Measurements from ENCODE around the gene TMC3. TPM values are rescaled to one million over a fixed set of nuclear protein-coding genes. Genes with fewer than 3 reads are reported as not detected.

TMC3 gene
- total and polyA plus RNA-seq, 7 experiments from 2014 or later = not detected

GRCh38 chr15:81372575-81372974, 1.4 kb downstream of the TMC3 start:
- no peaks in the 10 kb centered on the region for H3K36me3 ChIP-seq (ENCODE audit: control insufficient read depth in 2 of 3, insufficient read depth in 3 of 3, low read length in 3 of 3)
- Mint-ChIP-seq H3K27me3 (peaks cover 0 to 3% (median 0%) of the 10 kb centered on the region in 5 donors), H3K4me1 (no peaks in the 10 kb centered on the region), H3K36me3 (peaks cover 0 to 17% (median 5%) of the 10 kb centered on the region in 5 donors), H3K27ac (no peak overlapping the region), H3K4me3 (no peak overlapping the region), H3K9me3 (no peaks in the 10 kb centered on the region)
- intact Hi-C loops (cut with micrococcal nuclease) = no loop called here
- no peaks in the 10 kb centered on the region for H3K27me3 ChIP-seq (ENCODE audit: control insufficient read depth in 2 of 2, insufficient read depth in 2 of 2, low read length in 2 of 2)
- CTCF ChIA-PET = no interaction called here
- DNase-seq (no peak), ATAC-seq (no peak)
- POLR2A ChIA-PET = no interaction called here
- no peak overlapping the region for H3K4me3 ChIP-seq (ENCODE audit: low read length)
- H3K4me1 ChIP-seq (ENCODE audit: control insufficient read depth in 2 of 2, insufficient read depth in 2 of 2, low read length in 2 of 2) = no peaks in the 10 kb centered on the region
- no peak overlapping the region for H3K27ac ChIP-seq (ENCODE audit: low read depth, low read length)
- no peaks in the 10 kb centered on the region for H3K9me3 ChIP-seq (ENCODE audit: control insufficient read depth in 2 of 3, low read length in 3 of 3)

- Mint-ChIP-seq H3K36me3 (peaks cover 0 to 34% (median 19%) of the 10 kb centered on the region in 5 donors), H3K4me3 (no peak overlapping the region), H3K27me3 (peaks cover 0 to 8% (median 0%) of the 10 kb centered on the region in 5 donors), H3K9me3 (no peaks in the 10 kb centered on the region), H3K4me1 (no peaks in the 10 kb centered on the region), H3K27ac (no peak overlapping the region)
- H3K27ac ChIP-seq (ENCODE audit: low read depth, low read length) = no peak overlapping the region
- H3K36me3 ChIP-seq (ENCODE audit: control insufficient read depth in 2 of 3, insufficient read depth in 3 of 3, low read length in 3 of 3) = no peaks in the 10 kb centered on the region
- ChIA-PET CTCF (no interaction called here), POLR2A (no interaction called here)
- H3K4me3 ChIP-seq (ENCODE audit: low read length) = no peak overlapping the region
- intact Hi-C loops (cut with micrococcal nuclease) = no loop called here
- no peaks in the 10 kb centered on the region for H3K27me3 ChIP-seq (ENCODE audit: control insufficient read depth in 2 of 2, insufficient read depth in 2 of 2, low read length in 2 of 2)
- no peak for DNase-seq
- ATAC-seq = no peak
- H3K9me3 ChIP-seq (ENCODE audit: control insufficient read depth in 2 of 3, low read length in 3 of 3) = no peaks in the 10 kb centered on the region
- no peaks in the 10 kb centered on the region for H3K4me1 ChIP-seq (ENCODE audit: control insufficient read depth in 2 of 2, insufficient read depth in 2 of 2, low read length in 2 of 2)
These were observed 10.1 kb downstream of the TMC3 start for GRCh38 chr15:81363718-81364500.

GRCh38 chr15:81363276-81363675, 10.7 kb downstream of the TMC3 start:
- no peak overlapping the region for H3K27ac ChIP-seq (ENCODE audit: low read depth, low read length)
- no peaks in the 10 kb centered on the region for H3K4me1 ChIP-seq (ENCODE audit: control insufficient read depth in 2 of 2, insufficient read depth in 2 of 2, low read length in 2 of 2)
- intact Hi-C loops (cut with micrococcal nuclease) = no loop called here
- H3K36me3 ChIP-seq (ENCODE audit: control insufficient read depth in 2 of 3, insufficient read depth in 3 of 3, low read length in 3 of 3) = no peaks in the 10 kb centered on the region
- ChIA-PET POLR2A (no interaction called here), CTCF (no interaction called here)
- no peaks in the 10 kb centered on the region for H3K9me3 Mint-ChIP-seq
- DNase-seq (no peak), ATAC-seq (no peak)
- H3K27me3 ChIP-seq (ENCODE audit: control insufficient read depth in 2 of 2, insufficient read depth in 2 of 2, low read length in 2 of 2) = no peaks in the 10 kb centered on the region
- peaks cover 0 to 29% (median 14%) of the 10 kb centered on the region in 5 donors for H3K36me3 Mint-ChIP-seq
- no peak overlapping the region for H3K27ac Mint-ChIP-seq
- no peaks in the 10 kb centered on the region for H3K9me3 ChIP-seq (ENCODE audit: control insufficient read depth in 2 of 3, low read length in 3 of 3)
- H3K4me1 Mint-ChIP-seq = no peaks in the 10 kb centered on the region
- H3K4me3 Mint-ChIP-seq = no peak overlapping the region
- no peak overlapping the region for H3K4me3 ChIP-seq (ENCODE audit: low read length)
- H3K27me3 Mint-ChIP-seq = peaks cover 0 to 8% (median 0%) of the 10 kb centered on the region in 5 donors

GRCh38 chr15:81362790-81363189, 11.2 kb downstream of the TMC3 start:
- no peaks in the 10 kb centered on the region for H3K9me3 Mint-ChIP-seq
- Histone ChIP-seq H3K4me1 (ENCODE audit: control insufficient read depth in 2 of 2, insufficient read depth in 2 of 2, low read length in 2 of 2) (no peaks in the 10 kb centered on the region), H3K36me3 (ENCODE audit: control insufficient read depth in 2 of 3, insufficient read depth in 3 of 3, low read length in 3 of 3) (no peaks in the 10 kb centered on the region), H3K27ac (ENCODE audit: low read depth, low read length) (no peak overlapping the region), H3K27me3 (ENCODE audit: control insufficient read depth in 2 of 2, insufficient read depth in 2 of 2, low read length in 2 of 2) (no peaks in the 10 kb centered on the region), H3K9me3 (ENCODE audit: control insufficient read depth in 2 of 3, low read length in 3 of 3) (no peaks in the 10 kb centered on the region), H3K4me3 (ENCODE audit: low read length) (no peak overlapping the region)
- CTCF ChIA-PET = no interaction called here
- peaks cover 0 to 29% (median 14%) of the 10 kb centered on the region in 5 donors for H3K36me3 Mint-ChIP-seq
- peaks cover 0 to 8% (median 0%) of the 10 kb centered on the region in 5 donors for H3K27me3 Mint-ChIP-seq
- intact Hi-C loops (cut with micrococcal nuclease) = no loop called here
- H3K27ac Mint-ChIP-seq = no peak overlapping the region
- H3K4me3 Mint-ChIP-seq = no peak overlapping the region
- H3K4me1 Mint-ChIP-seq = no peaks in the 10 kb centered on the region
- POLR2A ChIA-PET = no interaction called here
- no peak for ATAC-seq
- no peak for DNase-seq

GRCh38 chr15:81361891-81362290, 12.1 kb downstream of the TMC3 start:
- H3K4me3 Mint-ChIP-seq = no peak overlapping the region
- Histone ChIP-seq H3K27me3 (ENCODE audit: control insufficient read depth in 2 of 2, insufficient read depth in 2 of 2, low read length in 2 of 2) (no peaks in the 10 kb centered on the region), H3K4me1 (ENCODE audit: control insufficient read depth in 2 of 2, insufficient read depth in 2 of 2, low read length in 2 of 2) (no peaks in the 10 kb centered on the region), H3K27ac (ENCODE audit: low read depth, low read length) (no peak overlapping the region), H3K36me3 (ENCODE audit: control insufficient read depth in 2 of 3, insufficient read depth in 3 of 3, low read length in 3 of 3) (no peaks in the 10 kb centered on the region), H3K4me3 (ENCODE audit: low read length) (no peak overlapping the region), H3K9me3 (ENCODE audit: control insufficient read depth in 2 of 3, low read length in 3 of 3) (no peaks in the 10 kb centered on the region)
- H3K36me3 Mint-ChIP-seq = peaks cover 0 to 25% (median 14%) of the 10 kb centered on the region in 5 donors
- CTCF ChIA-PET = interaction anchor here (0.7 kb wide), 1 partner anchor 87 kb away, joined by 5 read pairs; no protein-coding TSS in a partner anchor
- H3K27me3 Mint-ChIP-seq = peaks cover 0 to 8% (median 0%) of the 10 kb centered on the region in 5 donors
- ATAC-seq (no peak), DNase-seq (no peak)
- no peaks in the 10 kb centered on the region for H3K4me1 Mint-ChIP-seq
- no peak overlapping the region for H3K27ac Mint-ChIP-seq
- H3K9me3 Mint-ChIP-seq = no peaks in the 10 kb centered on the region
- intact Hi-C loops (cut with micrococcal nuclease) = no loop called here
- POLR2A ChIA-PET = no interaction called here

- intact Hi-C loops (cut with micrococcal nuclease) = no loop called here
- ATAC-seq (no peak), DNase-seq (no peak)
- no peak overlapping the region for H3K4me3 ChIP-seq (ENCODE audit: low read length)
- H3K27ac ChIP-seq (ENCODE audit: low read depth, low read length) = no peak overlapping the region
- H3K4me1 Mint-ChIP-seq = no peaks in the 10 kb centered on the region
- POLR2A ChIA-PET = no interaction called here
- H3K9me3 ChIP-seq (ENCODE audit: control insufficient read depth in 2 of 3, low read length in 3 of 3) = no peaks in the 10 kb centered on the region
- peaks cover 0 to 10% (median 0%) of the 10 kb centered on the region in 5 donors for H3K27me3 Mint-ChIP-seq
- CTCF ChIA-PET = no interaction called here
- H3K36me3 ChIP-seq (ENCODE audit: control insufficient read depth in 2 of 3, insufficient read depth in 3 of 3, low read length in 3 of 3) = no peaks in the 10 kb centered on the region
- no peaks in the 10 kb centered on the region for H3K9me3 Mint-ChIP-seq
- peaks cover 0 to 25% (median 14%) of the 10 kb centered on the region in 5 donors for H3K36me3 Mint-ChIP-seq
- no peak overlapping the region for H3K27ac Mint-ChIP-seq
- no peaks in the 10 kb centered on the region for H3K27me3 ChIP-seq (ENCODE audit: control insufficient read depth in 2 of 2, insufficient read depth in 2 of 2, low read length in 2 of 2)
- H3K4me1 ChIP-seq (ENCODE audit: control insufficient read depth in 2 of 2, insufficient read depth in 2 of 2, low read length in 2 of 2) = no peaks in the 10 kb centered on the region
- no peak overlapping the region for H3K4me3 Mint-ChIP-seq
These were observed 13.5 kb downstream of the TMC3 start for GRCh38 chr15:81360491-81360890.

- H3K27me3 Mint-ChIP-seq = peaks cover 0 to 13% (median 0%) of the 10 kb centered on the region in 5 donors
- ChIA-PET CTCF (no interaction called here), POLR2A (interaction anchor here (0.6 kb wide), 1 partner anchor 307 kb away, joined by 4 read pairs; no protein-coding TSS in a partner anchor)
- no peaks in the 10 kb centered on the region for H3K9me3 ChIP-seq (ENCODE audit: control insufficient read depth in 2 of 3, low read length in 3 of 3)
- H3K36me3 ChIP-seq (ENCODE audit: control insufficient read depth in 2 of 3, insufficient read depth in 3 of 3, low read length in 3 of 3) = no peaks in the 10 kb centered on the region
- no peaks in the 10 kb centered on the region for H3K4me1 ChIP-seq (ENCODE audit: control insufficient read depth in 2 of 2, insufficient read depth in 2 of 2, low read length in 2 of 2)
- no peaks in the 10 kb centered on the region for H3K27me3 ChIP-seq (ENCODE audit: control insufficient read depth in 2 of 2, insufficient read depth in 2 of 2, low read length in 2 of 2)
- intact Hi-C loops (cut with micrococcal nuclease) = no loop called here
- no peak for DNase-seq
- ATAC-seq = no peak
- no peak overlapping the region for H3K27ac ChIP-seq (ENCODE audit: low read depth, low read length)
- no peak overlapping the region for H3K4me3 ChIP-seq (ENCODE audit: low read length)
- peaks cover 0 to 19% (median 8%) of the 10 kb centered on the region in 5 donors for H3K36me3 Mint-ChIP-seq
- H3K27ac Mint-ChIP-seq = no peak overlapping the region
- H3K4me1 Mint-ChIP-seq = no peaks in the 10 kb centered on the region
- no peaks in the 10 kb centered on the region for H3K9me3 Mint-ChIP-seq
- H3K4me3 Mint-ChIP-seq = no peak overlapping the region
These were observed 15.8 kb downstream of the TMC3 start for GRCh38 chr15:81358248-81358647.

Data from naive thymus-derived CD4-positive, alpha-beta T cell (primary cell).